AG09319 (cell line): ENCODE results near the gene DNAH2.

Source experiments
- DNase-seq: peaks from one replicate; pipeline ENCODE4 v3.0.0-alpha.2; 2010; ENCODE audit warnings: low read depth; ENCODE audit errors: extremely low read depth
- CTCF ChIP-seq: IDR thresholded peaks from 2 replicates; pipeline ENCODE4 v1.5.1; 2011; ENCODE audit warnings: low read depth, mild to moderate bottlenecking, inconsistent platforms, low read length, moderate library complexity

The DNAH2 gene

GRCh38 chr17:7833795-7834541 lies 116.4 kb downstream of the DNAH2 start, which contains the start of gene KDM6B:
KDM6B (plus strand) TSS chr17:7834217; CDS start chr17:7845555, 11,338 bp downstream.
- peak; percentile 62 for DNase-seq
- TF ChIP-seq CTCF: no peak

GRCh38 chr17:7834542-7834956 lies 117.0 kb downstream of the DNAH2 start:
- no peak for DNase-seq
- no peak for TF ChIP-seq CTCF

- peak; percentile 97 for DNase-seq
- TF ChIP-seq CTCF: peak; percentile 83
Observed at GRCh38 chr17:7834957-7835813, 117.6 kb downstream of the DNAH2 start.

- DNase-seq: no peak
- TF ChIP-seq CTCF: no peak
Observed at GRCh38 chr17:7835814-7836595, 118.5 kb downstream of the DNAH2 start.

GRCh38 chr17:7836596-7837407 lies 119.3 kb downstream of the DNAH2 start:
- TF ChIP-seq CTCF: no peak
- peak; percentile 92 for DNase-seq

- no peak for DNase-seq
- TF ChIP-seq CTCF: no peak
Observed at GRCh38 chr17:7837408-7838088, 120.0 kb downstream of the DNAH2 start.
